ENCODE measurements around the gene ITGA6. TPM values are rescaled to one million over a fixed set of nuclear protein-coding genes. Genes with fewer than 3 reads are reported as not detected.
A peak's percentile ranks its signal among the peaks of the same experiment; 100 is the strongest.

Gene ITGA6
- total RNA-seq, 1 experiment from 2014 or later = 93.1 TPM

- Histone ChIP-seq H2AFZ (ENCODE audit: low read depth, low read length, poor library complexity, severe bottlenecking) (no peak overlapping the region), H3K79me2 (ENCODE audit: insufficient read depth, low read length) (peaks cover 73% of the 10 kb centered on the region), H3K27me3 (ENCODE audit: insufficient read depth, low read length) (no peaks in the 10 kb centered on the region), H3K36me3 (ENCODE audit: control insufficient read depth in 1 of 2, insufficient read depth in 2 of 2, low read length in 2 of 2) (peaks cover 14 to 35% of the 10 kb centered on the region in 2 experiments; a peak in 2 of 4 replicates), H3K4me2 (ENCODE audit: low read length) (no peak overlapping the region), H3K4me1 (ENCODE audit: control insufficient read depth in 1 of 2, insufficient read depth in 2 of 2, low read length in 2 of 2) (peaks cover 23 to 50% of the 10 kb centered on the region in 2 experiments), H3K9me3 (ENCODE audit: control insufficient read depth in 1 of 2, insufficient read depth in 1 of 2, low read depth in 1 of 2, low read length in 2 of 2) (no peaks in the 10 kb centered on the region), H4K20me1 (ENCODE audit: insufficient read depth) (no peaks in the 10 kb centered on the region), H3K4me3 (replicated peaks in 1 of 2; ENCODE audit: low read depth in 1 of 2, low read length in 2 of 2) (no peak overlapping the region), H3K9me2 (ENCODE audit: insufficient read depth) (no peaks in the 10 kb centered on the region), H3K27ac (ENCODE audit: low read depth, low read length) (no peak overlapping the region), H3K9ac (ENCODE audit: low read length) (no peak overlapping the region)
- DNase-seq (ENCODE audit: low read depth, low spot score) (no peak), ATAC-seq (peak; percentile 51)
- ChIA-PET RAD21 (ENCODE audit: low non-redundant PET in 1 of 2, low total read pairs in 2 of 2, uncharacterized antibody in 2 of 2, unreplicated experiment in 2 of 2) (no interaction called here), POLR2A (no interaction called here), CTCF (interaction anchor here (1.2 to 1.6 kb wide), 2 partner anchors 245 to 293 kb away, joined by 3 to 5 read pairs; no protein-coding TSS in a partner anchor)
- no TSS peak for BruUV-seq (replicated peaks)
- intact Hi-C loops (cut with micrococcal nuclease) = loop anchor here (1.0 to 5.0 kb wide), 6 partner anchors 213 to 891 kb away; no protein-coding TSS in a partner anchor
- TF ChIP-seq POLR2AphosphoS5 (IDR thresholded peaks at IDR 0.05; ENCODE audit: low read depth, low read length) (no peak), CBX3 (IDR thresholded peaks at IDR 0.05; ENCODE audit: low read depth) (0 out of 2 replicates have a peak, but pooled peaks have one; percentile 14), FOSL1 (IDR thresholded peaks at IDR 0.05; ENCODE audit: low read depth) (no peak), ATF3 (IDR thresholded peaks at IDR 0.05) (no peak), CEBPB (IDR thresholded peaks at IDR 0.05; ENCODE audit: low read depth) (no peak), SIN3A (IDR thresholded peaks at IDR 0.05; ENCODE audit: low read depth) (no peak), JUND (IDR thresholded peaks at IDR 0.05) (no peak), SRF (IDR thresholded peaks at IDR 0.05; ENCODE audit: low read depth) (no peak), MAX (IDR thresholded peaks at IDR 0.05) (peak; percentile 47; the same call in 1 of the 2 replicates), ZBTB33 (IDR thresholded peaks at IDR 0.05; ENCODE audit: extremely low read depth, insufficient replicate concordance, low read length) (no peak), CTCF (IDR thresholded peaks at IDR 0.05 in 2 of 3, conservative IDR thresholded peaks at IDR 0.05 in 1 of 3; ENCODE audit: borderline replicate concordance in 1 of 3, insufficient read depth in 1 of 3, low read depth in 2 of 3, low read length in 2 of 3) (peak; percentile 58 to 84 (median 78); a peak in 5 of 6 replicates), REST (IDR thresholded peaks at IDR 0.05; ENCODE audit: low read depth) (no peak), EGR1 (IDR thresholded peaks at IDR 0.05; ENCODE audit: low read depth) (no peak), RAD21 (IDR thresholded peaks at IDR 0.05; ENCODE audit: low read depth) (peak; percentile 90), YY1 (IDR thresholded peaks at IDR 0.05; ENCODE audit: extremely low read depth, insufficient replicate concordance, low read depth, low read length) (no peak), POLR2A (IDR thresholded peaks at IDR 0.05; ENCODE audit: borderline replicate concordance, extremely low read depth, insufficient read depth, insufficient read length) (no peak), TCF7L2 (IDR thresholded peaks at IDR 0.05; ENCODE audit: borderline replicate concordance, extremely low read depth, insufficient read depth, insufficient read length) (no peak), ELF1 (IDR thresholded peaks at IDR 0.05; ENCODE audit: borderline replicate concordance, low read depth) (no peak)
Observed at GRCh38 chr2:172465417-172466334, 38.3 kb downstream of the ITGA6 start.

Data from HCT116 (cell line).